ENCODE data around the gene TMEM11. TPM values are rescaled to one million over a fixed set of nuclear protein-coding genes. Genes with fewer than 3 reads are reported as not detected.

Gene TMEM11
- total and polyA plus RNA-seq, 2 donors (not counting 1 experiment from before 2014, with no cell fraction given), result 21.4 to 25.3 TPM

- no peak overlapping the region for H3K4me3 Mint-ChIP-seq
- TF ChIP-seq EZH2 (IDR thresholded peaks at IDR 0.05; ENCODE audit: borderline replicate concordance, insufficient read depth, low read depth, low read length, poor library complexity, severe bottlenecking), result no peak
- intact Hi-C loops (cut with micrococcal nuclease), result no loop called here
- H3K4me2 ChIP-seq (replicated peaks; ENCODE audit: low read depth, low read length, poor library complexity, severe bottlenecking), result no peak overlapping the region
- no peak overlapping the region for H2AFZ ChIP-seq (ENCODE audit: insufficient read depth, low read depth, low read length, poor library complexity, severe bottlenecking)
- H4K20me1 ChIP-seq (ENCODE audit: control insufficient read depth, insufficient read depth, low read length, poor library complexity, severe bottlenecking), result peaks cover 91% of the 10 kb centered on the region
- H3K36me3 ChIP-seq (replicated peaks in 1 of 2; ENCODE audit: control extremely low read depth in 1 of 2, control insufficient read depth in 1 of 2, extremely low read depth in 1 of 2, insufficient read depth in 2 of 2, low read length in 1 of 2), result peaks cover 0 to 22% of the 10 kb centered on the region in 2 experiments
- H3K4me1 Mint-ChIP-seq, result peaks cover 34% of the 10 kb centered on the region
- no peak for ATAC-seq (ENCODE audit: low read depth)
- H3K27ac Mint-ChIP-seq, result no peak overlapping the region
- no peak overlapping the region for H3K9ac ChIP-seq (ENCODE audit: low read length)
- H3K4me1 ChIP-seq (ENCODE audit: control insufficient read depth in 2 of 2, insufficient read depth in 2 of 2, low read length in 2 of 2), result peaks cover 4 to 11% of the 10 kb centered on the region in 2 donors
- H3K27me3 Mint-ChIP-seq, result no peaks in the 10 kb centered on the region
- no peaks in the 10 kb centered on the region for H3K27me3 ChIP-seq (replicated peaks in 1 of 4; ENCODE audit: control extremely low read depth in 1 of 4, control insufficient read depth in 3 of 4, insufficient read depth in 4 of 4, low read length in 3 of 4)
- 95% methylated on average over 9 of the region's 9 CpGs for WGBS (ENCODE audit: insufficient coverage)
- CTCF ChIA-PET, result no interaction called here
- H3K4me3 ChIP-seq (ENCODE audit: control extremely low read depth in 1 of 5, extremely low read depth in 1 of 5, insufficient read depth in 1 of 5, low read depth in 2 of 5, low read length in 4 of 5), result no peak overlapping the region
- DNase-seq, result no peak
- POLR2A ChIA-PET, result no interaction called here
- H3K9me3 Mint-ChIP-seq (ENCODE audit: insufficient read depth), result no peaks in the 10 kb centered on the region
- peaks cover 97% of the 10 kb centered on the region for H3K79me2 ChIP-seq (ENCODE audit: control insufficient read depth, insufficient read depth, low read length)
- H3K9me3 ChIP-seq (ENCODE audit: control extremely low read depth in 1 of 3, control insufficient read depth in 2 of 3, insufficient read depth in 1 of 3, low read length in 2 of 3), result no peaks in the 10 kb centered on the region
- no peak overlapping the region for H3K27ac ChIP-seq (ENCODE audit: low read length in 2 of 2)
Observed at GRCh38 chr17:21204935-21205334, 9.0 kb downstream of the TMEM11 start.

GRCh38 chr17:21202512-21202911 lies 11.4 kb downstream of the TMEM11 start:
- no peak overlapping the region for H3K27ac ChIP-seq (ENCODE audit: low read length in 2 of 2)
- Mint-ChIP-seq H3K4me1 (peaks cover 42% of the 10 kb centered on the region), H3K4me3 (no peak overlapping the region), H3K9me3 (ENCODE audit: insufficient read depth) (no peaks in the 10 kb centered on the region), H3K27me3 (no peaks in the 10 kb centered on the region), H3K27ac (no peak overlapping the region)
- H3K79me2 ChIP-seq (ENCODE audit: control insufficient read depth, insufficient read depth, low read length), result peaks cover 83% of the 10 kb centered on the region
- intact Hi-C loops (cut with micrococcal nuclease), result no loop called here
- DNase-seq (no peak), ATAC-seq (ENCODE audit: low read depth) (no peak)
- H3K9me3 ChIP-seq (ENCODE audit: control extremely low read depth in 1 of 3, control insufficient read depth in 2 of 3, insufficient read depth in 1 of 3, low read length in 2 of 3), result no peaks in the 10 kb centered on the region
- no peaks in the 10 kb centered on the region for H3K27me3 ChIP-seq (replicated peaks in 1 of 4; ENCODE audit: control extremely low read depth in 1 of 4, control insufficient read depth in 3 of 4, insufficient read depth in 4 of 4, low read length in 3 of 4)
- H2AFZ ChIP-seq (ENCODE audit: insufficient read depth, low read depth, low read length, poor library complexity, severe bottlenecking), result no peak overlapping the region
- TF ChIP-seq CTCF (IDR thresholded peaks at IDR 0.05) (no peak), EZH2 (IDR thresholded peaks at IDR 0.05; ENCODE audit: borderline replicate concordance, insufficient read depth, low read depth, low read length, poor library complexity, severe bottlenecking) (no peak)
- no peak overlapping the region for H3K4me3 ChIP-seq (ENCODE audit: control extremely low read depth in 1 of 5, extremely low read depth in 1 of 5, insufficient read depth in 1 of 5, low read depth in 2 of 5, low read length in 4 of 5)
- ChIA-PET POLR2A (no interaction called here), CTCF (no interaction called here)
- no peak overlapping the region for H3K4me2 ChIP-seq (replicated peaks; ENCODE audit: low read depth, low read length, poor library complexity, severe bottlenecking)
- peaks cover 0 to 19% of the 10 kb centered on the region in 2 experiments for H3K36me3 ChIP-seq (replicated peaks in 1 of 2; ENCODE audit: control extremely low read depth in 1 of 2, control insufficient read depth in 1 of 2, extremely low read depth in 1 of 2, insufficient read depth in 2 of 2, low read length in 1 of 2)
- H3K4me1 ChIP-seq (ENCODE audit: control insufficient read depth in 2 of 2, insufficient read depth in 2 of 2, low read length in 2 of 2), result peaks cover 6 to 15% of the 10 kb centered on the region in 2 donors
- 95% methylated on average over 11 of the region's 12 CpGs for WGBS (ENCODE audit: insufficient coverage)
- no peak overlapping the region for H3K9ac ChIP-seq (ENCODE audit: low read length)
- peaks cover 93% of the 10 kb centered on the region for H4K20me1 ChIP-seq (ENCODE audit: control insufficient read depth, insufficient read depth, low read length, poor library complexity, severe bottlenecking)
